Measurements from ENCODE around the gene ZNF136. TPM values are rescaled to one million over a fixed set of nuclear protein-coding genes. Genes with fewer than 3 reads are reported as not detected.
A peak's percentile ranks its signal among the peaks of the same experiment; 100 is the strongest.

The ZNF136 gene
- total and polyA plus RNA-seq, 2 experiments from 2014 or later, result 5.3 to 10.0 TPM

DNA sequence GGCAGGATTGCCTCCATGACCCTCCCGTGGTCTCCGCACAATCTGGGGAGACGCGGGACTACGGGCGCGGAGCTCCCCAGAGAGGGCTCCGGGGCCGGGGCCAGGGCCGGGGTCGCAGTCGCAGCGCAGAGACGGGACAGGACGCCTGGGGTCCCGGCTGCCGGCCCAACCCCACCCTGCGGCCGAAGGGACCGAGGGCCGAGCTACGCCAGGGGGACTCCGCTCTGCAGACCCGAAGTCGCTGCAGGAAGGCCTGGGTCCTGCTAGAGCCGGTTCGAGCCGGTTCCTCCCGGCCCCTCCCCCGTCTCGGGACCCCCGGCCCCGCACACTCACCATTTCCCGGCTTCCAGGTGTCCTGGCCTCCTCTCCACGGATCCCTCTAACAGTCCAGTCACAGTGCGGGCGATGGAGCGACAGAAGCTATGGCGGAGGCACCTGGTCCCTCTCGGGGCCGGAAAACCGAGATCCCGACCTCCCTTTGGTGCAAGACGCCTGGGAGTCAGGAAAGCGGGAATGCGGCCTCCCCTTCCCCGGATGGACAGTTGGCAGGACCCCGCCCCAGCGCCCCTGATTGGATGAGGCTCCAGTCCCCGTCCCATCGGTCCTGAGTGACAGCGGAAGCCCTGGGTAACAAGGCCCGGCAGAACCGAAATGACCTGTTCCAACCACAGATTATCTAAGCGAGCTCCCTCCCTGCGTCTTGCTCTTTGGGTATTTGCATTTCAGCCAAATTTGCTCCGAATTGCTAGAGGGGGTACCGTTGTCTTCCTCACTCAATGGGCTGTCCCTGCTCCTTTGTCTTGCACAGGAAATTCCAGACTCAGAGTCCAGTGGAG, 6.5 kb upstream of the ZNF136 start, which contains the start of gene ZNF625:
Gene ZNF625 (minus strand): TSS at position 512 of the 836 bp plus-strand sequence. CDS start 176 bp downstream, at position 336.
- no peaks in the 10 kb centered on the region for H3K27me3 ChIP-seq
- peak within 1 kb of the TSS; percentile 87 for H2AFZ ChIP-seq
- WGBS (ENCODE audit: low lambda C conversion rate, missing lambda C conversion rate), result 1% methylated on average over 28 of the region's 58 CpGs
- peak; percentile 92 for DNase-seq (ENCODE audit: low spot score)
- peaks cover 48% of the 10 kb centered on the region for H3K79me2 ChIP-seq
- H3K36me3 ChIP-seq (replicated peaks; ENCODE audit: insufficient read depth, low read depth), result no peaks in the 10 kb centered on the region
- H3K27ac ChIP-seq, result peak within 1 kb of the TSS; percentile 95
- no peaks in the 10 kb centered on the region for H3K9me3 ChIP-seq (ENCODE audit: low read depth)
- TF ChIP-seq, protein P1, sequence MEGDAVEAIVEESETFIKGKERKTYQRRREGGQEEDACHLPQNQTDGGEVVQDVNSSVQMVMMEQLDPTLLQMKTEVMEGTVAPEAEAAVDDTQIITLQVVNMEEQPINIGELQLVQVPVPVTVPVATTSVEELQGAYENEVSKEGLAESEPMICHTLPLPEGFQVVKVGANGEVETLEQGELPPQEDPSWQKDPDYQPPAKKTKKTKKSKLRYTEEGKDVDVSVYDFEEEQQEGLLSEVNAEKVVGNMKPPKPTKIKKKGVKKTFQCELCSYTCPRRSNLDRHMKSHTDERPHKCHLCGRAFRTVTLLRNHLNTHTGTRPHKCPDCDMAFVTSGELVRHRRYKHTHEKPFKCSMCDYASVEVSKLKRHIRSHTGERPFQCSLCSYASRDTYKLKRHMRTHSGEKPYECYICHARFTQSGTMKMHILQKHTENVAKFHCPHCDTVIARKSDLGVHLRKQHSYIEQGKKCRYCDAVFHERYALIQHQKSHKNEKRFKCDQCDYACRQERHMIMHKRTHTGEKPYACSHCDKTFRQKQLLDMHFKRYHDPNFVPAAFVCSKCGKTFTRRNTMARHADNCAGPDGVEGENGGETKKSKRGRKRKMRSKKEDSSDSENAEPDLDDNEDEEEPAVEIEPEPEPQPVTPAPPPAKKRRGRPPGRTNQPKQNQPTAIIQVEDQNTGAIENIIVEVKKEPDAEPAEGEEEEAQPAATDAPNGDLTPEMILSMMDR (IDR thresholded peaks at IDR 0.05; ENCODE audit: poor library complexity), result no peak
- no peak for TF ChIP-seq EZH2phosphoT487 (IDR thresholded peaks at IDR 0.05; ENCODE audit: low read depth, severe bottlenecking, unreplicated experiment)
- TF ChIP-seq EZH2 (IDR thresholded peaks at IDR 0.05; ENCODE audit: borderline replicate concordance), result no peak
- H3K4me3 ChIP-seq, result peak within 1 kb of the TSS; percentile 76
- H3K4me2 ChIP-seq, result peak within 1 kb of the TSS; percentile 82
- peaks cover 6% of the 10 kb centered on the region for H4K20me1 ChIP-seq (ENCODE audit: insufficient read depth, poor library complexity, severe bottlenecking)
- H3K9me2 ChIP-seq (replicated peaks; ENCODE audit: insufficient read depth), result no peaks in the 10 kb centered on the region
- H3K4me1 ChIP-seq (ENCODE audit: insufficient read depth), result no peaks in the 10 kb centered on the region

DNA sequence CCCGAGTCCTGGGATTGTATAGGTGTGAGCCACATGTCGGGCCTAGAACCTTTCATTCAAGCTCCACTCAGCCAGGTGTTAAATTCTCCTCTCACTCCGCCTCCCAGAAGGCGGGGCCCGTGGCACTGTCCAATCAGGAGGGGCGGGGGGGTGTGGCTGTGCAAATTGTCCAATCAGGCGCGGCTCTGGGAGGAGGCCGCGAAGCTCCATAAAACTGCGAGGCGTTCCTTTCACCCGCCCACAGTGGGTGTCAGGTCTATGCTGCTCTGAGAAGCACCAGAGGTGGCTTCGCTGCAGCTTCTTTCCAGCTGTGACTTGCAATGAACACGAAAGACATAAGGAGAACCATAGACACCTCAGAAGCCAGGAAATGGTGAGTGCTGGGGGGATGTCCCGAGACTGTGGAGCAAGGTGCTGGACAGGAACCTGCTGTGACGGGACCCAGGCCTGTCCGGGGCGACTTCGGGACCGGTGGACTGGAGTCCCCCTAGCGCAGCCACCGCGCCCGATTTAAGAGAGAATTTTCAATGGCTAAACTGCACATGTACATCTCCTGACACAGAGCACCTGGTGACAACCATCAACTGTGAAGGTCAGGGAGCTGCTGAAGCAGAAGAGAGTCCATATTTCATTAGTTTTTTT, 3.0 kb upstream of the ZNF136 start:
- Histone ChIP-seq H3K36me3 (replicated peaks; ENCODE audit: insufficient read depth, low read depth) (no peaks in the 10 kb centered on the region), H3K9me3 (ENCODE audit: low read depth) (no peaks in the 10 kb centered on the region), H3K4me1 (ENCODE audit: insufficient read depth) (peaks cover 8% of the 10 kb centered on the region), H3K9me2 (replicated peaks; ENCODE audit: insufficient read depth) (no peaks in the 10 kb centered on the region), H2AFZ (no peak overlapping the region), H3K79me2 (peaks cover 32% of the 10 kb centered on the region), H3K4me3 (no peak overlapping the region), H3K4me2 (no peak overlapping the region), H3K27ac (no peak overlapping the region), H3K27me3 (no peaks in the 10 kb centered on the region), H4K20me1 (ENCODE audit: insufficient read depth, poor library complexity, severe bottlenecking) (peaks cover 3% of the 10 kb centered on the region)
- no peak for DNase-seq (ENCODE audit: low spot score)
- 96% methylated on average over 25 of the region's 25 CpGs for WGBS (ENCODE audit: low lambda C conversion rate, missing lambda C conversion rate)
- TF ChIP-seq EZH2phosphoT487 (IDR thresholded peaks at IDR 0.05; ENCODE audit: low read depth, severe bottlenecking, unreplicated experiment), result no peak
- TF ChIP-seq, protein P1 (IDR thresholded peaks at IDR 0.05; ENCODE audit: poor library complexity), result no peak
- TF ChIP-seq EZH2 (IDR thresholded peaks at IDR 0.05; ENCODE audit: borderline replicate concordance), result no peak

DNA sequence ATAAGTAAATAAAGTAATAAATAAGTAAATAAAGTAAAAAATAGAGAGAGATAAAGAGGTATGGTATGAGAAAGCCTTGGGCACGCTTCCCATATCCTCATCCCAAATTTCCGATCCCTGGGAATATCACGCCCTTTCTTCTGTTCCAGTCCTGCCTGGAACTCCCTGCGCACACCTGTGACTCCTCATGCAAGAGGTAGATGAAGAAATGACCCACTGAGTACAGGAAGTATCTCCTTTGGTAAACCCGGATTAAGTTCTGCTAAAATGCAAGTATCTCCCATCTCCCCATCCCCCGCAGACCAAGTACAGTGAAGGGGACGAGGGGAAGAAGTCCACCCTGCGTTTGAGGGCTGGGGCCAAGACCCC, 399 bp upstream of the ZNF136 start:
- Histone ChIP-seq H2AFZ (peak overlapping the region; percentile 61), H3K9me2 (replicated peaks; ENCODE audit: insufficient read depth) (no peaks in the 10 kb centered on the region), H3K79me2 (peaks cover 43% of the 10 kb centered on the region), H3K9me3 (ENCODE audit: low read depth) (no peaks in the 10 kb centered on the region), H4K20me1 (ENCODE audit: insufficient read depth, poor library complexity, severe bottlenecking) (no peaks in the 10 kb centered on the region), H3K27ac (no peak overlapping the region), H3K27me3 (no peaks in the 10 kb centered on the region), H3K4me3 (no peak overlapping the region), H3K4me2 (peak overlapping the region; percentile 73), H3K36me3 (replicated peaks; ENCODE audit: insufficient read depth, low read depth) (no peaks in the 10 kb centered on the region), H3K4me1 (ENCODE audit: insufficient read depth) (peaks cover 10% of the 10 kb centered on the region)
- TF ChIP-seq, protein P1 (IDR thresholded peaks at IDR 0.05; ENCODE audit: poor library complexity), result no peak
- TF ChIP-seq EZH2 (IDR thresholded peaks at IDR 0.05; ENCODE audit: borderline replicate concordance), result no peak
- no peak for TF ChIP-seq EZH2phosphoT487 (IDR thresholded peaks at IDR 0.05; ENCODE audit: low read depth, severe bottlenecking, unreplicated experiment)
- DNase-seq (ENCODE audit: low spot score), result no peak
- WGBS (ENCODE audit: low lambda C conversion rate, missing lambda C conversion rate), result 32% methylated on average over 8 of the region's 8 CpGs

Measured in hepatocyte (in vitro differentiated cells).